HCT116 (cell line): Measurements from ENCODE around the gene CNTNAP2.

Experiments used
- ATF3 ChIP-seq: IDR thresholded peaks from 2 replicates; pipeline ENCODE4 v1.6.1; 2012
- CTCF ChIP-seq, 3 experiments: fragments of 200-600 bp in 1 of 3; sonication (generic) in 1 of 3; IDR thresholded peaks in 2 of 3; conservative IDR thresholded peaks in 1 of 3; 2 replicates each; pipeline ENCODE4 v1.5.1; 2012 to 2017; ENCODE audit warnings: low read depth in 2 of 3, low read length in 2 of 3, antibody characterized with exemption in 1 of 3, borderline replicate concordance in 1 of 3, control low read depth in 1 of 3, mild to moderate bottlenecking in 1 of 3, mixed read lengths in 1 of 3, mixed run types in 1 of 3, moderate library complexity in 1 of 3; ENCODE audit not compliant: insufficient read depth in 1 of 3
- EZH2 ChIP-seq: fragments of 200-600 bp; sonication (generic); IDR thresholded peaks from 2 replicates; pipeline ENCODE4 v1.6.1; 2017; ENCODE audit warnings: antibody characterized with exemption, mixed run types
- EZH2phosphoT487 ChIP-seq: fragments of 200-600 bp; IDR thresholded peaks from 2 replicates; pipeline ENCODE4 v1.6.1; 2018; ENCODE audit warnings: antibody characterized with exemption, borderline replicate concordance
- FOSL1 ChIP-seq: IDR thresholded peaks from 2 replicates; pipeline ENCODE4 v1.6.1; 2012; ENCODE audit warnings: low read depth
- JUND ChIP-seq: IDR thresholded peaks from 2 replicates; pipeline ENCODE4 v1.6.1; 2012
- MAX ChIP-seq: IDR thresholded peaks from 2 replicates; pipeline ENCODE4 v1.6.1; 2012
- POLR2A ChIP-seq: IDR thresholded peaks from 2 replicates; pipeline ENCODE4 v1.7.0; 2011; ENCODE audit warnings: borderline replicate concordance; ENCODE audit not compliant: insufficient read depth, insufficient read length; ENCODE audit errors: extremely low read depth
- POLR2AphosphoS5 ChIP-seq: IDR thresholded peaks from 2 replicates; pipeline ENCODE4 v1.6.1; 2011; ENCODE audit warnings: mild to moderate bottlenecking, low read depth, low read length, moderate library complexity
- RAD21 ChIP-seq: IDR thresholded peaks from 2 replicates; pipeline ENCODE4 v1.6.1; 2012; ENCODE audit warnings: low read depth, mild to moderate bottlenecking
- ZNF274 ChIP-seq: fragments of 200-500 bp; sonication (Bioruptor generic); IDR thresholded peaks from 2 replicates; pipeline ENCODE4 v1.6.1; 2014; ENCODE audit warnings: mild to moderate bottlenecking, low read depth, low read length, inconsistent platforms

GRCh38 chr7:146844405-146844804, 727.8 kb downstream of the CNTNAP2 start:
- TF ChIP-seq FOSL1 (no peak), CTCF (IDR thresholded peaks at IDR 0.05 in 2 of 3, conservative IDR thresholded peaks at IDR 0.05 in 1 of 3; ENCODE audit: borderline replicate concordance in 1 of 3, insufficient read depth in 1 of 3, low read depth in 2 of 3, low read length in 2 of 3) (no peak), ZNF274 (no peak), JUND (no peak), MAX (no peak), EZH2 (no peak), EZH2phosphoT487 (no peak), POLR2A (no peak), RAD21 (no peak), ATF3 (no peak), POLR2AphosphoS5 (no peak)
